ENCODE measurements around the gene RNF217.
"Not testable (repeated sequence)": the region's sequence is repeated elsewhere in the genome, so short reads cannot be mapped to it uniquely, and the experiment has no call there.

The RNF217 gene

DNA sequence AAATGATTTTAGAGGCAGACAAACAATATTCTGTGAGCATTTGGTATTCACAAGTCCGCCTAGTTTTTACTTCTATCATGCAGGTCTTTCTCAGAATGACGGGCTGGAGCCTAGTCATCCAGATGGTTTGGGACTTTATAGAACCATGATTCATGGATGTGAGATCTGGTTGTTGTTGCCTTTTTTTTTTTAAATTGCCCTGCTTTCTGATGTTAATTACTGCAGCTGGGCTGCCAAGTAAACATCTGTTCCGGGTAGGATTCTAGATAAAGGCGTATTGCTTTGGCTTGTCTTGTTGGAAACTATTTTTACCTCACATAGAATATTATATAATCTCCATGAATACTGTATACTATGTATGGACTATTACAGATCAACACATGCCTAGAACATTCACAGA lies 58.1 kb downstream of the RNF217 start:
- DNase-seq, result no peak

DNA sequence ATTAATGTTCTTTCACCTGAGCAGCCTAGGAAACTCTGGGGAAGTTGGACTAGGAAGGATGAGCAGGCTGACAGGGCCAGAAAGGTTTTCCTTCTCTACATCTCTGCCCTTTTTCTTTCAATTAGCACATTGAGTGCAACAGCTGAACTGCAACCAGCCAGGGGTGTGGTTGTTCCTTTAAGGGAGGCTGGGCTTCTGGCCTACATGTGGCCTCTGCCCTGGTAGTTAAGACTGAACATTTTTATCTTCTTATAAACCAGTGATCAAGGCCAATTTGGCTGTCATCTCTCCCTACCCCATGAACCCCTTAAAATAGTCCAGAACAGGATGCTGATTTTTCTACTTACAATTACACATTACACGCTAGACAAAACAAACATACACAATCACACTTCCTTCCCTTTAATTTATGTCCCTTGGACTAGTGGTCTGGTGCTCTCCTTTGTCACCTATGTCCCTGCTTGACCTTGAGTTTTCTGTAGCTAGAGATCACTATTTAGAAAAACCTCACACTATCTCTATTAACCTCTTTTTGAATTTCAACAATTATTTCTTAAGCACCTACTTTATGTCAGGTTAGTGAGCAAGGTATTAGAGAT lies 60.3 kb downstream of the RNF217 start:
- DNase-seq, result no peak

DNA sequence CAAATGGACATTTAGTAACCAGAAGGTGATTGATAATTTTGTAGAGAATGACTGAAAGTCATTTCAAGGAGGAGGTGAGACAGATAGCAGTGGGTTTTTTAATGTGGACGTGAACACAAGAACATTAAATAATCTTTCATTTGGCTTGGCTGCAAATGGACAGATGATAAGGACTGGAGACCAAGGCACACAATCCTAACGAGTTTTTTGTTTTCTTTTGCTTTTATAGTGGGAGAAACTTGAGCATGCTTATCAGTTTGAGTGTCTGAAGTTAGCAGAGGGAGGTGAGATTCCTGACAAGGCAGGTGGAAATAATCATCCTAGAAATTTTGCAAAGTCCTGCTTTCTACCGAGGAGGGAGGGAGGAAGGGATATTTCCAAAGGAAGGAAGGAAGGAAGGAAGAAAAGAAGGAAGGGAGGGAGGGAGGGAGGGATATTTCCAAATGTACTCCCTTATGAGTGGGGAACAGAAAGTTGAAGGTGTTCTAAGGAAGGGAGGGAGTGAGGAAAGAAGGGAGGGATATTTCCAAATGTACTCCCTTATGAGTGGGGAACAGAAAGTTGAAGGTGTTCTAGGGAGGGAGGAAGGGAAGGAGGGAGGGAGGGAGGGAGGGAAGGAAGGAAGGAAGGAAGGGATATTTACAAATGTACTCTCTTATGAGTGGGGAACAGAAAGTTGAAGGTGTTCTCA lies 63.1 kb downstream of the RNF217 start:
- no peak for DNase-seq

DNA sequence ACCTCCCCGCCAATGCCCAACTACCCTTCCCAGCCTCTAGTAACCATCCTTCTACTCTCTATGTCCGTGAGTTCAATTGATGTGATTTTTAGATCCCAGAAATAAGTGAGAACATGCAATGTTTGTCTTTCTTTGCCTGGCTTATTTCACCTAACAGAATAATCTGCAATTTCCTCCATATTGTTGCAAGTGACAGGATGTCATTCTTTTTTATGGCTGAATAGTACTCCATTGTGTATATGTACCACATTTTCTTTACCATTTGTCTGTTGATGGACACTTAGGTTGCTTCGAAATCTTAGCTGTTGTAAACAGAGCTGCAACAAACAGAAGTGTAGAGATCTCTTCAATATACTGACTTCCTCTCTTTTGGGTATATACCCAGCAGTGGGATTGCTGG lies 65.0 kb downstream of the RNF217 start:
- DNase-seq, result no peak

DNA sequence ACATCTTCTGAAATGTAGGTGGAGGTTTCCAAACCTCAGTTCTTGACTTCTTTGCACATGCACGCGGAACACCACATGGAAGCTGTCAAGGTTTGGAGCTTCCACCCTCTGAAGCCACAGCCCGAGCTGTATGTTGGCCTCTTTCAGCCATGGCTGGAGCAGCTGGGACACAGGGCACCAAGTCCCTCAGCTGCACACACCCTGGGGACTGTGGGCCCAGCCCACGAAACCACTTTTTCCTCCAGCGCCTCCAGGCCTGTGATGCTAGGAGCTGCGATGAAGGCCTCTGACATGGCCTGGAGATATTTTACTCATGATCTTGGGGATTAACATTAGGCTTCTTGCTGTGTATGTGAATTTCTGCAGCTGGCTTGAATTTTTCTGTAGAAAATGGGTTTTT lies 68.7 kb downstream of the RNF217 start:
- no peak for DNase-seq

DNA sequence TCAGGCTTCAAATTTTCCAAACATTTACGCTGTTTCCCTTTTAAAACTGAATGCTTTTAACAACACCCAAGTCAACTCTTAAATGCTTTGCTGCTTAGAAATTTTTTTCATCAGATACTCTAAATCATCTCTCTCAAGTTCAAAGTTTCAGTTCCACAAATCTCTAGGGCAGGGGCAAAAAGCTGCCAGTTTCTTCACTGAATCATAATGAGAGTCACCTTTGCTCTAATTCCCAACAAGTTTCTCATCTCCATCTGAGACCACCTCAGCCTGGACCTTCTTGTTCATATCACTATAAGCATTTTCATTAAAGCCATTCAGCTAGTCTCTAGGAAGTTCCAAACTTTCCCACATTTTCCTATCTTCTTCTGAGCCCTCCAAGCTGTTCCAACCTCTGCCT lies 69.1 kb downstream of the RNF217 start:
- DNase-seq, result no peak

DNA sequence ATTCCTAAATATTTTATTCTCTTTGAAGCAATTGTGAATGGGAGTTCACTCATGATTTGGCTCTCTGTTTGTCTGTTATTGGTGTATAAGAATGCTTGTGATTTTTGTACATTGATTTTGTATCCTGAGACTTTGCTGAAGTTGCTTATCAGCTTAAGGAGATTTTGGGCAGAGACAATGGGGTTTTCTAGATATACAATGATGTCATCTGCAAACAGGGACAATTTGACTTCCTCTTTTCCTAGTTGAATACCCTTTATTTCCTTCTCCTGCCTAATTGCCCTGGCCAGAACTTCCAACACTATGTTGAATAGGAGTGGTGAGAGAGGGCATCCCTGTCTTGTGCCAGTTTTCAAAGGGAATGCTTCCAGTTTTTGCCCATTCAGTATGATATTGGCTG lies 72.7 kb downstream of the RNF217 start:
- not testable (repeated sequence) for DNase-seq

DNA sequence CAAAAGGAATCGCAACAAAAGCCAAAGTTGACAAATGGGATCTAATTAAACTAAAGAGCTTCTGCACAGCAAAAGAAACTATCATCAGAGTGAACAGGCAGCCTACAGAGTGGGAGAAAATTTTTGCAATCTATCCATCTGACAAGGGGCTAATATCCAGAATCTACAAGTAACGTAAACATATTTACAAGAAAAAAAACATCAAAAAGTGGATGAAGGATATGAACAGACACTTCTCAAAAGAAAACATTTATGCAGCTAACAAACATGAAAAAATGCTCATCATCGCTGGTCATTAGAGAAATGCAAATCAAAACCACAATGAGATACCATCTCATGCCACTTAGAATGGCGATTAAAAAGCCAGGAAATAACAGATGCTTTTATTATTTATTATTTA lies 74.2 kb downstream of the RNF217 start:
- DNase-seq, result not testable (repeated sequence)

DNA sequence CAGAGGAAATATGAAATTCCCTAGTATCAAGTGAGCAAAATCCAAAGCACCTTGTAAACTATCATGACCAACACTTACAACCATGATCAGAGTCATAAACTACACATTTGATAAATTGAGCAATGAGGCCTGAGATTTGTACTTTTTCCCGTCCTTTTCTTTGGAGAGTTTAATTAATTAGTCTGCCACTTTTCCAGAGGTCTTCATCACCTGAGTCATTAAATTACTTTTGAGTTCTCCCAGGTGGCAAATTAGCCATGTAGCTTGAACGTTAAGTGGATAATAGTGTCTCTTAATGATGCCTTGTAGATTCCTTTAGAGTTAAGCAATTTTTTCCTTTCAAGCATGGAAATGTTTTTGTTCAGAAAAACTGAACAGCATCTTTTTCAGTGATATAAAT lies 75.6 kb downstream of the RNF217 start:
- no peak for DNase-seq

DNA sequence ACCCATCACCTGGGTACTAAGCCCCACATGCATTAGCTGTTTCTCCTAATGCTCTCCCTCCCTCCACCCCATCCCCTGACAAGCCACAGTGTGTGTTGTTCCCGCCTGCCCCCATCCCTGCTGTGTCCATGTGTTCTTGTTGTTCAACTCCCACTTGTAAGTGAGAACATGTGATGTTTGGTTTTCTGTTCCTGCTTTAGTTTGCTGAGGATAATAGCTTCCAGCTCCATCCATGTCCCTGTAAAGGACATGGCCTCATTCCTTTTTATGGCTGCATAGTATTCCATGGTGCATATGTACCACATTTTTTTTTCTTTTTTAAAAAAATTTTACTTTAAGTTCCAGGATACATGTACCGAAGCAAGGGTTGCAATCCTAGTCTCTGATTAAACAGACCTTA lies 76.7 kb downstream of the RNF217 start:
- DNase-seq, result no peak

DNA sequence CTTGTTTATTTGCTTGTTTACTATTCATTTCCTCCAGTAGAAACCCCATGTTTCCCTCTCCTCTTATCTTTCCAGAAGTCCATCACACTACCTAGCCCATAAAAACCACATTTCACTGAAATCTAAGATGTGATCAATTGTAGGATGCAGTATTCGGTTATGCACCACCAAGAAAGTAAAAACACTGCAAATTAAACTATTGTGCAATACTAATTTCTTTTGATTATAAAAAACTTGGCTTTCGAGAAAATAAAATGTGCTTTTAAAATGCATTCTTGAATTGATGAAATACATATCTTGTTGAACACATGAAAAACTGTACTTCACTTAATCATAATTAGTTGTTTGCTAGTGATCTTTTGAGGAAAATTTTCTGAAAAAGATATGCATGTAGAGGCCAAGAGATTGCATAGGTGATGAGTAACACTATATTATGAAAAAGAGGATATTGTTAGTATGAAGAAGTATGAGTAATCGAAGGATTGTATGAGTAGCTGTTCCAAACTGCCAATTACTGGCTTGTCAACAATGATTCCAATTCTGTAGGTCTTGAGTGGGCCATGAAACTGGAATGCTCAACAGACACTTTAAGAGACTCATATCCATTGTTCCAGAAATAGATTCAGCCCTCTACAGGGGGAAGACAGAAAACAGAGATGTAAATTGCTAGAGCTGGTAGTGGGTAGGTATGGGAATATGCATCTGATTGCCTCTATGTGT lies 79.7 kb downstream of the RNF217 start:
- no peak for DNase-seq

DNA sequence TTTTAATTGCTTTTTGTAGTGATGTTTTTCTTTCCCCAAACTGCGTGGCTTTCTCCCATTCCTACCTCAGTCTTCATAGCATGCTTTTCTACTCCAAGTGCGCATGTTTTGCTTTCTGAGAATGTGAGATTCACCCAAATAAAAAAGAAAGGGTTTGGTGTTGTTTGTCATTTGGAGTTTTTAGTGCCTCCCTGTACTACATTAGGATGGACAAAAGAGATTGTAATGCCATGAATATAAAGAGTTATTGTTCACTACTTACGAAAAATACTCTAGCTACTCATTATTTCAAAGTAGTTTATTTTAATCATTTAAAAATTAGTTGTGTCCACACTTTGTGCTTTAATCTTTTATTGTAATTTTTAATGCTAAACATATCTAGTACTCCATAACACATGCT lies 81.8 kb downstream of the RNF217 start:
- no peak for DNase-seq

DNA sequence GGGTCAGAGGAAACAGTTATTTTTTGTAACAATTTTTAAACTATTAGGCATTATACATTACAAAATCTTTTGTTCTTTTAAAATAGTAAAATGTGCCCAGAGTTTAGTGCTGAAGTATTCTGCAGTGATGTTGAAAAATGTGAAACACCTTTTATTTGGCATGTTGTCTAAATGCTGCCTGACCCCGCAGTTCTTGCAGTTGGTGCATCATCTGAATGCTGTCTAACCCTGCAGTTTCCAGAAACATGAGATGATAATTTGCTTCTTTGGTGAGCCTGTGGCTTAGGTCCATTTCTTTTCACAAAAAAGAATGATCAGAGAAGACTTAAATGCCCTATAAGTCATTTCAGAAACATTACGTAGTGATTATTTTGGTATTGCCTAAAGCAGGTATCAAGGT lies 82.4 kb downstream of the RNF217 start:
- DNase-seq, result no peak

DNA sequence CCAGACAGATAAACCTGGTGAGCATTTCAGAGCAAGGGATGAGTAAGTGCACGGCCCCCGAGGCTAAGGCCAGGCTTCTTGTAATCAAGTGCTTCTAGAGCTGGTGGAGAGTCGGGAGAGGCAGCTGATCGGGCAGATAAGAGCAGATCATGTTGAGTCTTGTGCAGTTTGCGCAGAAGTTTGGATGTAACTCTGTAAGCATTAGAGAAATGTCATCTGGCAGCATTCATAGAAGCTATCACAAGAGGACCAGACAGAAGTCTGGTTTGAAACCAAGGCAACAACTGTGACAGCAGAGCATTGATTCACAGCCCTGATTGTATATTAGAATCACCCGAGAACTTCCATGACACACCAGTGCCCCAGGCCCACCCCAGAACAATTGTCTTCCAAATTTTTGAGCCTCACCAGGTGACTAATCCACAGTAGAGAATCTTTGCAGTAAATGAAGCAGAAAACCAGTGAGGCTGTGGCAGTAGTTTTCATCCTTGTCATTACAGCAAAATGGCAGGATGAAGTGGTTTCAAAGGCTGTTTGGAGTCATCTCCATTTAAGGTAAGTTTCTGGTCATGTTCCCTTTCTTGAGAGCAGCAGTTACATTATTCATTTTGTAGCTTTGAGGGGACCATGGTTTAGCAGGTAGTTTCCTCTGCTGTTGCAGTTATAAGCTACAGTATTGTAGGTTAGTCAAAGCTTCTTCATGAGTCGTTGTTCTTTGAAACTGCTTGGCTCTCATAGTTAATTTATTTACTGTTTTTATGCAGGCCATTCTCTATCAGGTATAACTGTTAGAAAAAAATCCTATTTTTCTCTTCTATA lies 84.1 kb downstream of the RNF217 start:
- DNase-seq, result no peak

DNA sequence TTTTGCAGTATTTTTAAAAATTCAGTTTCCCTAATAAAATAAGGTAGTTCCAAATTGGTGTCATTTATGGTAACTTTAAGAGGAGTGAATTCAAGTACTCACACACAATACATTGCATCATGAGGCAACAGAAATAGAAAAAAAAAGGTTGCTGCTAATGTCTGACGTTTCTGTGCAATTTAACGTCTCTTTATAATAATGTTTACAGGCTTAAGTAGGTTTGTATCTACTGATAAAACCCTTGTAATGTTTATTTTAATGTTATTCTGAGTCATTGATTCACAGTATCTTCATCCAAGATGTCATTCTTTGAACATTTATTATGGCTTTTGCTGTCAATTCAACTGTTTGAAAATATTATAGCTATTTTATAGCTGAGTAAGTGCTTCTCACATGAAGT lies 86.0 kb downstream of the RNF217 start:
- DNase-seq, result no peak

DNA sequence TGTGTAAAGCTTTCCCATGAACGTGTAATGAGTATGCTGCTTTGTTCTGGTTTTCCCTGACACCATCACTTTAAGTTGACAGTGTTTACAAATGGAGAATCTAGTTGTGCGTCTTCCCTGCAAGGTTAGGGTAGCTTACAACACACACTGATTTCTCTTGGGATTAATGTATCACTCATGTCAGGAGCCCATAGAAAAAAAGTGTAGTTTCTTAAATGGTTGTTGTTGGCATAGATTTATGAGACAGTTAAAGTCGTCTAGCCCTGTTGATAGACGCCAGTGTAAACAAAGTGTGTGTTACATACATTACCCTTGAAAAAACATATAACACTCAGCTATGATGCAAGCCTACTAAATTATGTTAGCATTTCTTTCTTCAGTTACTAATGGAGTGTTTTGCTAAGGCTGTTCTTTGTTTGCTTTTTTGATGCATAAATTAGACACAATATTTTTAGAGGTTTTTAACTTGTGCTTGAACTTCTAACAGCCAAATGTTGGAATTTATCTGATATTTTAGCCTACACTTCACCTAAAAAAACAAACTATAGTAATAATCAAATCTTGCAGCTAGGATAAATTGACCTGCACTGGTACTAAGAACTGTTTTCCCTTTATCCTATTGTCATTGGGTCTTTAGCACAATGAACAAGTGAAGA lies 88.6 kb downstream of the RNF217 start:
- no peak for DNase-seq

DNA sequence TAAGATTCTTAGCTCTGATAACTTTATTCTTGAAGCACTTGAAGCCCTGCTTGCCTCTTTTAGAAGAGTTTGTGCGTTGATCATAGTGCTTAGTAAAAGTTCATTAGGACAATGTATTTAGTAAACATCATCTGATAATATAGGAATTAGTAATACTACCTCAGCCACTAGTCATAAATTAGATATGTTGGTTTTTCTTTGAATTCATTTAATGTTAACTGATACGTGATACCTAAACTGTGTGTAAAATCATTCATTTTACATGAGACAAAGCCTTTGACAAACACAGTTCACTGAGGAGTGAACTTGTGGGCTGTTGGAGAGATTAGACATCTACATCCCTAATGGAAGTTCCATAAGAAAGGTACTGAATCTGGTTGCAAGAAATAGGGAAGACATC lies 91.6 kb downstream of the RNF217 start:
- no peak for DNase-seq

DNA sequence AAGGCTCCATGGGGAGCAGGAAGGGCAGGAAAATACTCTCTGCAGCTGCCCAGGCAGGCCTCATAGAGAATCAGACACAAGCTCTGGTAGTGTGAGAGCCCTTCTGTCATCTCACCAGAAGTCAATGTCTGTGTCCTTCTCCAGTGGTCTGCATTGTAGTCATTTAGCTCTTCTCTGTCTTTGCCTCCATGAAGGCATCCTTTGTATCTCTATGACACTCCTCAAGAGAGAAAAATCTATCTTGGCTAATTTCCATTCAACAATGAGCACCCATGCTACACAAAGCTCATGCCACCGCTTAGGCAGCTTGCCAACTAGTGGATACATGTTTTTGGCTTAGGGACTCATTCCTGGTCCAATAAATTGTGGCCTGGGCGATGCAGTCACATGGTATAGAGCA lies 92.1 kb downstream of the RNF217 start:
- DNase-seq, result no peak

DNA sequence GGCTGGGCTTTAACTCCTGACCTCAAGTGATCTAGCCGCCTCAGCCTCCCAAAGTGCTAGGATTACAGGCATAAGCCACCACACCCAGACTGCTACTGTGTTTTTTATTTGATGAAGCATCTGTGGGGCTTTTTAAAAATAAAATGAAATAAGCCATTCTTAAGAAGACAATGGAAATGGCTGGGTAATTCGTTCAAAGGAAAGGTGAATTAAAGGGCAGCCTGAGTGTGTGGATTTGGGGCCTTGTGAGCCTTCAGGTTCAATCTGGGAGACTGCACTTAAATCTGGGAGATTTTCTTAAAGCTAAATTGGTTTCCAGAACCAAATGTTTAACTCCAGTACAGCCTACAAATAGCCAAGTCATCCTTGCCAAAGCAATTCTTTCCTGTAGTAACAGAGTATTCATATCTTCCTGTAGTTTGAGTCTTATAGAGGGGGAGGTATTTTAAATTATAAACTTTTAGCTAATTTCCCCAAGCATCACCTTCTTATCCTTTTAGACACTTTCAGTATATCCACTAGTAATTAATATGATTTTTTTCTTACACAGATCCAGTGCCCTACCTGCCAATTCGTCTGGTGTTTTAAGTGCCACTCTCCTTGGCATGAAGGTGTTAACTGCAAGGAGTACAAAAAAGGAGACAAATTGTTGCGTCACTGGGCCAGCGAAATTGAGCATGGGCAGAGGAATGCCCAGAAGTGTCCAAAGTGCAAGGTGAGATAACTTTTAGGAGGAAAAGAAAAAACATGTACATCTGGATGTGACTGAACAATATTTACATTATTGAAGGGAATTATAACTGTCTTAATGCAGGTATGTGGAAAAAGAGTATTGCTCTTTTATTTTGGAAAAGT lies 95.4 kb downstream of the RNF217 start:
- DNase-seq, result no peak

DNA sequence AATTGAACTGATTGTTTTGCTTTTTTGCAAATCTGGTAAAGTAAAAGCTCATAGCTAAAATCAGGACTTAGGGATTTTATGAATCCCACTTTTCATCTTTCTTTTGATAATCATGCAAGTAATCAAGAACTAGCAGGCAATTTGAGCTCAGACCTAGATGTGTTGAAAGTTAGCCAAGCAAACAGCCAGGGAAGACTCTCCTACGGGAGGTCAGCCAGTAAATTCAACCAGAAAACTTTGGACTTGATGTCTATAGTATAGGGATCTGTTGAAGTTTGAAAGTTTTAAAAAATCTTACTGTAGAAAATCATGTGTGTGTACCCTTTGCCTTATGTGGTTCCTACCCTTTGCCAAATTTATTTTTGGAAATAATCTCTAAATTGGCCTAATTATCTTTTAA lies 96.3 kb downstream of the RNF217 start:
- DNase-seq, result no peak

DNA sequence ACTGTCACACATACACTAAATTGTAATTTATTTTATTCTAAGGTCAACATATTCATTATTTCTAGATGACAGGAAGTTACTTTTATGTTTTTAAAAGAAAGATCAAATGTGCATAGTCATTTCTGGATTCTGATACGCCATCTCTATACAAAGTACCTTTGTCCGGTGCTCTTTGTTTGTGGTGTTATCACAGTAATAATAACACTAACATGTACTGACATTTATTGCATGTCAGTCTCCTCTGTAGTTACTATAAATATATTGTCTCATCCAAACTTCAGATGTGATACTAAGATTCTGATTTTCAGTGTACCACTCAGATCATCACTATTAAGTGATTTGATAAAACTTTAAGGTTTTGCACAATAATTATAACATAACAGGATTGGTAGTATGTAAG lies 101.1 kb downstream of the RNF217 start:
- DNase-seq, result no peak

DNA sequence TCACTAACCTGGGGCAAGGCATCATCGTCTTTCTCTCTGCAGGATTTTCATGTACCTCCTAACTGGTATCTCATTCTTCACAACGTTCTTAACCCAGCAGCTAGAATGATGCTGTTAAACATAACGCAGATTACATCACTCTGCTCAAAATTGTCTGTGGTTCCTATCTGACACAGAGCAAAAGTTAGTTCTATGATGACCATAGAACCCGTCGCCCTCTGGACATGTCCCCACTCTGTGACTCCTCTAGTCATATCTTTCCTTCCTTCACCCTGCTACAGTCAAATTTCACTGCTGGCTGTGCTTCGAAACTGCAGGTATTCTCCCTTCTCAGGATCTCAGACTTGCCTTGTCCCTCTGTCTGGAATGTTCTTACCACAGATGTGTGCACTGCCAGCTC lies 103.9 kb downstream of the RNF217 start:
- DNase-seq, result no peak
